ENCODE data around the gene RIPOR1.

DNA sequence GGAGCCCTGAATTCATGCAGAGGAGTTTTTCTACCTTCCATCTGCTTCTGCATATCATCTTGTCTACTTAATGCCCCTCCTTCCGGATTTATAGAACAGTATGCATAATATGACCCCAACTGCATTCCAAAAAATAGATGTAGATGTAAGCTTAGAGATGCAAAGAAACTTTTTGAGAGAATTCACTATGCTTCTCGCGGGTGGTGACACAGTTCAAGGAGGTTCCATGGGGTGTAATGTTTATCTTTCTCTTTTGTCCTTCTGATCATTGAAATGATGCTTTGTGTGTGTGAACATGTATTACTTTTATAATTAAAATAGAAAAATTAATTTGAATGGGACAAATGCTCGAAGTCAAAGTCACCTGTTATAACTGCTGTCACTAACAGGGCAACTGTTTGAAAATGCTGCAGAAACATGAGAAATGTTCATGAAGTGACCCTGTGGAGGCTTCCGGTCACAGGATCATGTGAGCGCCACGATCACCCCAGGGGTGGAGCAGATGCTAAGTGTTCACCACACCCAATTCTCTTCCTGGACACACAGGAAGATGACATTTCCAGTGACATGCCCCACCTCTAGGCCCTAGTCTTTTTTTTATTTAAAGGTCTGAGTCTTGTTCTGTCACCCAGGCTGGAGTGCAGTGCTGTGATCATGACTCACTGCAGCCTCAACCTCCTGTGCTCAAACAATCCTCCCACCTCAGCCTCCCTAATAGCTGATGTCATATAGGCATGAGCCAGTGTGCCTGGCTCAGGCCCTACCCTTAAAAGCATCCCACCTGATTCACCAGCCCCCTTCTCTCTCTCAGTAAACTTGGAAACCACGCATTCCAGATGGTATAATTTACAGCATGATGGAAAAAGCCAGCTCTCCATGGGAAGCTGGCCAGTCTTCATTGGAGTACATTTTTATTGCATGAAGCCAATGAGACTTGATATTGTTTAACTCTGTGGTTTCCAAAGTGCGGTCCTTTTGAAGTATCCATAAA, 24.3 kb upstream of the RIPOR1 start:
- TF ChIP-seq, protein P1, sequence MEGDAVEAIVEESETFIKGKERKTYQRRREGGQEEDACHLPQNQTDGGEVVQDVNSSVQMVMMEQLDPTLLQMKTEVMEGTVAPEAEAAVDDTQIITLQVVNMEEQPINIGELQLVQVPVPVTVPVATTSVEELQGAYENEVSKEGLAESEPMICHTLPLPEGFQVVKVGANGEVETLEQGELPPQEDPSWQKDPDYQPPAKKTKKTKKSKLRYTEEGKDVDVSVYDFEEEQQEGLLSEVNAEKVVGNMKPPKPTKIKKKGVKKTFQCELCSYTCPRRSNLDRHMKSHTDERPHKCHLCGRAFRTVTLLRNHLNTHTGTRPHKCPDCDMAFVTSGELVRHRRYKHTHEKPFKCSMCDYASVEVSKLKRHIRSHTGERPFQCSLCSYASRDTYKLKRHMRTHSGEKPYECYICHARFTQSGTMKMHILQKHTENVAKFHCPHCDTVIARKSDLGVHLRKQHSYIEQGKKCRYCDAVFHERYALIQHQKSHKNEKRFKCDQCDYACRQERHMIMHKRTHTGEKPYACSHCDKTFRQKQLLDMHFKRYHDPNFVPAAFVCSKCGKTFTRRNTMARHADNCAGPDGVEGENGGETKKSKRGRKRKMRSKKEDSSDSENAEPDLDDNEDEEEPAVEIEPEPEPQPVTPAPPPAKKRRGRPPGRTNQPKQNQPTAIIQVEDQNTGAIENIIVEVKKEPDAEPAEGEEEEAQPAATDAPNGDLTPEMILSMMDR (IDR thresholded peaks at IDR 0.05; ENCODE audit: insufficient read depth, low read length) = no peak
- TF ChIP-seq, protein P2, sequence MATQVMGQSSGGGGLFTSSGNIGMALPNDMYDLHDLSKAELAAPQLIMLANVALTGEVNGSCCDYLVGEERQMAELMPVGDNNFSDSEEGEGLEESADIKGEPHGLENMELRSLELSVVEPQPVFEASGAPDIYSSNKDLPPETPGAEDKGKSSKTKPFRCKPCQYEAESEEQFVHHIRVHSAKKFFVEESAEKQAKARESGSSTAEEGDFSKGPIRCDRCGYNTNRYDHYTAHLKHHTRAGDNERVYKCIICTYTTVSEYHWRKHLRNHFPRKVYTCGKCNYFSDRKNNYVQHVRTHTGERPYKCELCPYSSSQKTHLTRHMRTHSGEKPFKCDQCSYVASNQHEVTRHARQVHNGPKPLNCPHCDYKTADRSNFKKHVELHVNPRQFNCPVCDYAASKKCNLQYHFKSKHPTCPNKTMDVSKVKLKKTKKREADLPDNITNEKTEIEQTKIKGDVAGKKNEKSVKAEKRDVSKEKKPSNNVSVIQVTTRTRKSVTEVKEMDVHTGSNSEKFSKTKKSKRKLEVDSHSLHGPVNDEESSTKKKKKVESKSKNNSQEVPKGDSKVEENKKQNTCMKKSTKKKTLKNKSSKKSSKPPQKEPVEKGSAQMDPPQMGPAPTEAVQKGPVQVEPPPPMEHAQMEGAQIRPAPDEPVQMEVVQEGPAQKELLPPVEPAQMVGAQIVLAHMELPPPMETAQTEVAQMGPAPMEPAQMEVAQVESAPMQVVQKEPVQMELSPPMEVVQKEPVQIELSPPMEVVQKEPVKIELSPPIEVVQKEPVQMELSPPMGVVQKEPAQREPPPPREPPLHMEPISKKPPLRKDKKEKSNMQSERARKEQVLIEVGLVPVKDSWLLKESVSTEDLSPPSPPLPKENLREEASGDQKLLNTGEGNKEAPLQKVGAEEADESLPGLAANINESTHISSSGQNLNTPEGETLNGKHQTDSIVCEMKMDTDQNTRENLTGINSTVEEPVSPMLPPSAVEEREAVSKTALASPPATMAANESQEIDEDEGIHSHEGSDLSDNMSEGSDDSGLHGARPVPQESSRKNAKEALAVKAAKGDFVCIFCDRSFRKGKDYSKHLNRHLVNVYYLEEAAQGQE (IDR thresholded peaks at IDR 0.05; ENCODE audit: insufficient replicate concordance, low read depth) = no peak
